NCI-H1694 (cell line): Measurements from ENCODE around the gene FRMPD1.

ENCODE experiments used
- DNase-seq: peaks from one replicate; lab custom pipeline; 2025; lab: John Stamatoyannopoulos, UW

Gene FRMPD1

GRCh38 chr9:37682951-37683350 lies 32.2 kb downstream of the FRMPD1 start:
- DNase-seq = no peak

- no peak for DNase-seq
These were observed 33.0 kb downstream of the FRMPD1 start for GRCh38 chr9:37683531-37684371.

- no peak for DNase-seq
These were observed 42.0 kb downstream of the FRMPD1 start for GRCh38 chr9:37692622-37693221.

- DNase-seq = no peak
These were observed 42.5 kb downstream of the FRMPD1 start for GRCh38 chr9:37693260-37693659.

- DNase-seq = no peak
These were observed 43.6 kb downstream of the FRMPD1 start for GRCh38 chr9:37694355-37694754.

- no peak for DNase-seq
These were observed 45.8 kb downstream of the FRMPD1 start for GRCh38 chr9:37696528-37696927.

GRCh38 chr9:37700131-37700530 lies 49.4 kb downstream of the FRMPD1 start:
- no peak for DNase-seq

- no peak for DNase-seq
These were observed 50.1 kb downstream of the FRMPD1 start for GRCh38 chr9:37700900-37701299.

GRCh38 chr9:37705787-37706186 lies 55.0 kb downstream of the FRMPD1 start:
- DNase-seq = no peak

- DNase-seq = no peak
These were observed 55.5 kb downstream of the FRMPD1 start for GRCh38 chr9:37706290-37706689.

GRCh38 chr9:37707748-37708147 lies 57.0 kb downstream of the FRMPD1 start:
- DNase-seq = no peak

GRCh38 chr9:37710046-37710445 lies 59.3 kb downstream of the FRMPD1 start:
- DNase-seq = no peak

GRCh38 chr9:37715260-37715659 lies 64.5 kb downstream of the FRMPD1 start:
- no peak for DNase-seq

- no peak for DNase-seq
These were observed 65.3 kb downstream of the FRMPD1 start for GRCh38 chr9:37715991-37716505.

GRCh38 chr9:37719526-37719925 lies 68.8 kb downstream of the FRMPD1 start:
- no peak for DNase-seq

- DNase-seq = no peak
These were observed 76.3 kb downstream of the FRMPD1 start for GRCh38 chr9:37727013-37727412.

- no peak for DNase-seq
These were observed 78.7 kb downstream of the FRMPD1 start for GRCh38 chr9:37729499-37729898.

GRCh38 chr9:37730256-37730655 lies 79.5 kb downstream of the FRMPD1 start:
- DNase-seq = no peak

GRCh38 chr9:37730839-37731238 lies 80.1 kb downstream of the FRMPD1 start:
- DNase-seq = no peak

GRCh38 chr9:37732086-37732741 lies 81.5 kb downstream of the FRMPD1 start:
- DNase-seq = peak; percentile 98

GRCh38 chr9:37732952-37733351 lies 82.2 kb downstream of the FRMPD1 start:
- DNase-seq = peak; percentile 28

GRCh38 chr9:37739222-37739621 lies 88.5 kb downstream of the FRMPD1 start:
- DNase-seq = no peak

GRCh38 chr9:37740128-37740527 lies 89.4 kb downstream of the FRMPD1 start:
- no peak for DNase-seq
